Testis (tissue), 2 donors: ENCODE results near the gene PTPRK.

Experiments
- POLR2A ChIP-seq: fragments of 450-650 bp; IDR thresholded peaks from one replicate; pipeline ENCODE4 v1.6.1; 2017; ENCODE audit warnings: antibody characterized with exemption, mild to moderate bottlenecking, moderate library complexity
- TF ChIP-seq, protein P1 (sequence below), 3 experiments: fragments of 450-650 bp in 2 of 3; fragments of 200-600 bp in 1 of 3; sonication (generic) in 1 of 3; IDR thresholded peaks; one replicate each; pipeline ENCODE4 v1.5.1; 2016 to 2019; ENCODE audit warnings: antibody characterized with exemption in 3 of 3, mild to moderate bottlenecking in 2 of 3, moderate library complexity in 1 of 3

DNA sequence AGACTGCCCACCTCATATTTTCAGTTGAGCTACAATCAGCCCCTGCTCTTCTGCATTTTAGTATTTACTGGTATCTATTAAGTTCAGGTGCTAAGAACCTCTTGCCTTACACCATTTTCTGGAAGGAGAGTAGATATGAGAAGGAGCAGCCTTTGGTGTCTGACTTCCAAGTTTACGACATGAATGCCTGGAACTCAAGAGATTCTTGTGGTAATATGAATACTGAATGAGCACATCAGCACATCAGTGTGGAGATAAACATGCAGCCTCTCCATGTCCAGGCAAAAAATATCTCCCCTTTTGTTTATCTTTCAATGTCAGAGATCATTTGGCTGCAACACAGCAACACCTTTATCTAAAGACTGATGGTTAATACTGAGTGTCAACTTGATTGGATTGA, 553.8 kb downstream of the PTPRK start:
- TF ChIP-seq, protein P1, sequence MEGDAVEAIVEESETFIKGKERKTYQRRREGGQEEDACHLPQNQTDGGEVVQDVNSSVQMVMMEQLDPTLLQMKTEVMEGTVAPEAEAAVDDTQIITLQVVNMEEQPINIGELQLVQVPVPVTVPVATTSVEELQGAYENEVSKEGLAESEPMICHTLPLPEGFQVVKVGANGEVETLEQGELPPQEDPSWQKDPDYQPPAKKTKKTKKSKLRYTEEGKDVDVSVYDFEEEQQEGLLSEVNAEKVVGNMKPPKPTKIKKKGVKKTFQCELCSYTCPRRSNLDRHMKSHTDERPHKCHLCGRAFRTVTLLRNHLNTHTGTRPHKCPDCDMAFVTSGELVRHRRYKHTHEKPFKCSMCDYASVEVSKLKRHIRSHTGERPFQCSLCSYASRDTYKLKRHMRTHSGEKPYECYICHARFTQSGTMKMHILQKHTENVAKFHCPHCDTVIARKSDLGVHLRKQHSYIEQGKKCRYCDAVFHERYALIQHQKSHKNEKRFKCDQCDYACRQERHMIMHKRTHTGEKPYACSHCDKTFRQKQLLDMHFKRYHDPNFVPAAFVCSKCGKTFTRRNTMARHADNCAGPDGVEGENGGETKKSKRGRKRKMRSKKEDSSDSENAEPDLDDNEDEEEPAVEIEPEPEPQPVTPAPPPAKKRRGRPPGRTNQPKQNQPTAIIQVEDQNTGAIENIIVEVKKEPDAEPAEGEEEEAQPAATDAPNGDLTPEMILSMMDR (IDR thresholded peaks at IDR 0.05), result no peak
- TF ChIP-seq POLR2A, result no peak
